UCSD-AML1 (cell line): ENCODE measurements around the gene MAP4K1.
"Not testable (repeated sequence)": the region's sequence is repeated elsewhere in the genome, so short reads cannot be mapped to it uniquely, and the experiment has no call there.

ENCODE experiments used
- DNase-seq: peaks from one replicate; lab custom pipeline; 2025; ENCODE audit not compliant: unreplicated experiment; lab: John Stamatoyannopoulos, UW

The MAP4K1 gene

DNA sequence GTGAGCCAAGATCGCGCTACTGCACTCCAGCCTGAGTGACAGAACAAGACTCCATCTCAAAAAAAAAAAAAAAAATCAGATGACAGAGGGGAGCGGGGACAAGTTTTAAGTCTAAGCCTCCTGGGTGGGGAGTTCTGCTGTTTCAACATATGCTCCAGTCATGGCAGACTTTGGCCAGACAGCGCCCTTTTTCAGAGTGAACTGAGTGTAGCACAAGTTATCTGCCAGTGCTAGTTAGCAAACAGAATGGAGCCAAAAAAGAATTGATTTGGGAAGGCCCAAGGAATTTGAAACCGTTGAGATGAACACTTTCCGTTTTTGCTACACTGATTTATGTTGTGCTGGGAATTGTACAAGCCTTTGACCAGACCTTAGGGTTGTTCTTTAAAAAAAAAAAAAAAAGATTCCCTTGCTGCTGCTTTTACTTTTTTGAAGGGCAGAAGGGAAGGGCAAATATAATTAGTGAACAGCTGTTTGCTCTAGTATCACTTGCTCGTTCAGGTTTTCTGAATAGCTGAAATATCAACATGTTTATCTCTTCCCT, 35.3 kb upstream of the MAP4K1 start:
- DNase-seq: no peak

DNA sequence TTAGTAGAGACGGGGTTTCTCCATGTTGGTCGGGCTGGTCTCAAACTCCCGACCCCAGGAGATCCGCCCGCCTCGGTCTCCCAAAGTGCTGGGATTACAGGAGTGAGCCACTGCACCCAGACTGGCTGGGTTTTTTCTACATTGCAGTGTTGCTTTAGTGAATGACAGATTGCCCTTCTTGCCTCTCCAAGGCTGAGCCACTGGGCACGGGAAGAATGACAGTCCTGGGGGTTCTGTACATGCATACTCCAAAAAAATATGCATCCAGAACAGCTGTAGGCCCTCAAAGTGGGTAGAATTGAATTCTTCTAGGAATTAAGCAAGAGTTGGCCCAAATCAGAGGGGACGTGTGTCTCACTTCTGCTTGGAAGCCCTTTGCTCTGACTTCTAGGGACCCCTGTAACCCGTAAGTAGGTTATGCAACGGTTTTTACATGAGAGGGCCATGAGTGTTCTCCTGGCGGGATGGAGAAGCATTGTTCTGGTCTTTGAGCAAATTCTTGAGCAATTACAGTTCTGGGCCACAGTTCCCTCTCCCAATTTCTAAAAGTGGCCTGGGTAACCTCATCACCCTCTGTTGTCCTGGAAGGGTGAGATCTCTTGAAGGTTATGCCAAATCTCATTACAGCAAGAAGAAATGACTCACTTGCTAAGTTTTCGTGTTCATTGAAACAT, 33.3 kb upstream of the MAP4K1 start:
- no peak for DNase-seq

DNA sequence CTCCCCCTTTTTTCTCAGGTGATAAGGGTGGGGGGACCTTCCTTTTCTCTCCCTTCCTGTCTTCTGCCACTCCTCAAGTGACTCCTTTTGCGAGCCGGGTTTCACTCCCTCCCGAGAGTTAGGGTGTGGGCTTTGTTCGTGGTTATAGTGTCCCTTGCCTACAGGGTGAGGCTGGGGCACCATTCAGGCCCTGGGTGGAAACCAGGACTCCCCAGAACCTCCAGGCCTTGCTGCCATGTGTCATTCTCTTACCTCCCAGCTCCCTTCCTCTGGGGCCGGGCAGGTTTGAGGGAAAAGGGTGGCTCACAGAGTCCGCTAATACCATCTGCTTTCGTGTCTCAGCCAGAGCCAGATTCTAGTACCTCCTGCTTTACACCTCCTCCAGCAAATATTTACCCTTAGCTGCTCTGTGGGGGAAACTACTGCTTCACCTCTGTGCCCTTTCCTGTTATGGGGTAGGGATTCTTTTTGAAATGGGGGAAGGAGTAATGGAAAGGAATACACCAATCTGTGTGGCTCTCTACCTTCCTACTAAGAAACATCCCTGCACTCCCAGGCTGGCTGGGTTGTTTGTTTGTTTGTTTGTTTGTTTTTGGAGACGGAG, 32.5 kb upstream of the MAP4K1 start:
- DNase-seq: no peak

DNA sequence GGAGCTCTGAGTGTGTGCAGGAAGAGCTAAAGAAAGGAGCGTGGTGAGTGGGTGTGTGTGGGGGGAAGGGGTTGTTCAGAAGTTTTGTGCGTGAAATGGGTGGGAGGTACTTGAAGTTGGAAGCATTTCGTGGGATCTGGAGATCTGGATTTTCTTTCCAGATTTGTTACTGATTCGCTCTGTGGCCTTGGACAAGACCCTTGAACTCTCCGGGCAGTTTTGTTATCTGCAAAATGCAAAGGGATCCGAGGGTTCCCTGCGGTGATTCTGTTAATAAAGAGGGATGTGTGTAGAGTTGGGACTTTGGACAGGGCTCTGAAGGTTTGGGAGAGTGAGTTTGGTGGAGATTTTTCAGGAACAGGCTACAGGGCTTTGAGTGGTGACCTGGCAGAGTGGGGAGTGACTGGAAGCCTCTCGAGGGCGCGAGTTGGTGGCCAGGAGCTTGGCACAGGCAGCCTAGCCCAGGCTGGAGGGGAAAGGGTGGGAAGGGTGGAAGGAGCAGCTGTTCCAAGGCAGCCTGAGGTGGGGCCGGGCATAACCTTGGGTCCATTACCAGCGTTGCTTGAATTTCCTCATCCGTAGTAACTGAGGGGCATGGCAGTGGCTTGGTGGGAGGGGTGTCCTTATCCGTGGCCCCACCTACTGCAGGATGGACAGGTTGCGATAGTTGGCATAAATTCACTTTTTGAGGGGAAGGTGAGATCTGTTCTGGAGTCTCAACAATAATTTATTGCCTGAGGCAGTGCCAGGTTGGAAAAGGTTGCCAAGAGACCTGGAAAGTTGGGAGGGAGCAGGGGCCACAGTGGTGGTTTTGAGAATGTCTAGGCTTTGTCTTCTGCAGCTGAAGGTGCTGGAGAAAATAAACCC, 31.8 kb upstream of the MAP4K1 start:
- no peak for DNase-seq

DNA sequence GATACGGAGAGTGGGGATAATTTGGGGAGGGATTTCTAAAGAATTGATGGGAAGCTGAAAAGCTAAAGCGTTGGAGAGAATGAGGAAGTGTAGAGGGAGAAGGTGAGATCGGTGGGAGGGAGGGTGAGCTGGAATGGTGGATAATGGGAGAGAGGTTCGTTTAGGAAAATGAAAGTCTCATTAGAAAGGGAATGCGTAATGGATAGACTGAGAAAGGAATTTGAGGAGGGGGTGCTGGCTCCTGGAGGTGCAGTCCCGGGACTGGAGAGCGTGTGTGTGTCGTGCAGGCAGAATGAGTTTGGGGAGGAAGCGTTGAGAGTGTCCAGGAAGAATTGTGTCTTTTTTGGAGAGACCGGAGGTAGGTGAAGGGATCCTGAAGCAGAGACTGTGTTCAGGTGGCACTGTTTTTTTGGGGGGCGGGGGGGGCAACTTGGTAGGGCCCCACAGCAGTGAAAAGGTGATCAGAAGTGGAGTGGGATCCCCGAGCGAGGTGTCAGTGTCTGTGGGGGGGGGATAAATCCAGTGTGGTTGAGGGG, 31.1 kb upstream of the MAP4K1 start:
- no peak for DNase-seq

DNA sequence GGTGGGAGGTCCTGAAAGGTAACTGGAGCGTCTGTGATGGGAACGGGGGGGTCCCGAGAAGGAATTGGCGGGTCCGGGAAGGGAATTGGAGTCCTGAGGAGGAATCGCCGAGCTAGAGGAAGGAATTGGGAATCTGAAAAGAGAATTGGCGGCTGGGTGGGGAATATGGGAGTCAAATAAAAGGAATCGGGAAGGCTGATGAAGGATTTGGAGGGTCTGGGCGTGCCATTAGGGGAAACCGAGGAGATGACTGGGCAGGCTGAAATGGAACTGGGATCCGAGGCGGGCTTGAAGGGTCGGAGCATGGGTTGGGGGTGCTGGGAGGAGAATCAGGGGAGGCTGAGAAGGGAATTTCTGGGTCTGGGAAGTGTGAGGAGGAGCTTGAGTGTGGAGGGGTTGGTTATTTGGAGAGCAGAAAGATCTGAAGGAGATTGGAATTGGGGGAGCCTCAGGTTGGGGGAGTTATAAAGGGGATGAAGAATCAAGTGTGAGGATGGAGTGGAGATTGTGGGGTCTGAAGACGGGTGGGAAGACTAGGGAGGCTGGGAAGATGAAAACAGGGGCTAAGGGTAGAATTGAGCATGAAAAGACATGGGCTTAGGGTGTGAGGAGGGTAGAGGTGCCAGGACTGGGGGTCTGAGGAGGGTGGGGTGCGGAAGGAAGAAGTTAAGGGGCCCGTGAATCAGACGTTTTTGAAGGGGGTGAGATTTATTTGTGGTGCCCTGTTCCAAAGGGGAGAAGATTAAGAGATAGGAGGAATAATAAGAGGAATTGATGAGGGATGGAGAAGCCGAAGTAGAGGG, 30.4 kb upstream of the MAP4K1 start:
- no peak for DNase-seq

DNA sequence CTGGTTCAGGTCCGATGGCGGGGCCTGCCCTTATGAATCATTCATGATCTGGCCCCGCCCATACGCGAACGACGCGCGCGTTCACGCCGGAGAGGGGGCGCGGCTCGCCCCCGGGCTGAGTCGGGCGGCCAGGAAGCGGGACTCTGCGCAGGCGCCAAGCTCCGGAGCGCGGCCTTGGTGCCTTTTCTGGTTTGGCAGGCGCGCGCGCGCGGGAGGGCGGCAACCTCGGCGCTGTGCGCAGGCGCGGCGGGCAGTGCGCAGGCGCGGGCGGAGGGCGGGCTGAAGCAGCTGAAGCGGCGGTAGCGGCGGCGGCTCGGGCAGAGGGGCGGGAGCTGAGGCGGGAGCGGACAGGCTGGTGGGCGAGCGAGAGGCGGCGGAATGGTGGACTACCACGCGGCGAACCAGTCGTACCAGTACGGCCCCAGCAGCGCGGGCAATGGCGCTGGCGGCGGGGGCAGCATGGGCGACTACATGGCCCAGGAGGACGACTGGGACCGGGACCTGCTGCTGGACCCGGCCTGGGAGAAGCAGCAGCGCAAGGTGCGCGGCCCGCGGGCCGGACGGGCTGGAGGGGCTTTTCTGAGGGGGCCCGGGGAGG, 29.7 kb upstream of the MAP4K1 start, which contains the start of gene ACTN4:
TSS of gene ACTN4 (plus strand) at position 282 of the 598 bp plus-strand sequence. CDS start at position 379, 97 bp downstream.
- peak; percentile 99 for DNase-seq

DNA sequence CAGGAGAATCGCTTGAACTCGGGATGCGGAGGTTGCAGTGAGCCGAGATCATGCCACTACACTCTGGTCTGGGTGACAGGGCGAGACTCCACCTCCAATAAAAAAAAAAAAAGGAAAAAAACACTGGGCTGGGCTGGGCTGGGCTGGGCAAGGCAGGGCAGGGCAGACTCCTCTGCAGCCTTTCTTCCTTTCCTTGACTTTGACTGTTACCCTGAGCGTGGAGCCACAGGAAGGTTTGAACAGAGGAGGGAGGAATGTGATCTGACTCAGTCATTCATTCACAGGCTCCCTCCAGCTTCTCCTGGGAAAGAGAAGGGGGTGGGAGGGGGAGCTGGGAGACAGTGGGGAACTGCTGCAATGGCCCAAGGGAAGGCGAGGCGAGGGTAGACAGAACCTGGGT, 27.0 kb upstream of the MAP4K1 start:
- no peak for DNase-seq

DNA sequence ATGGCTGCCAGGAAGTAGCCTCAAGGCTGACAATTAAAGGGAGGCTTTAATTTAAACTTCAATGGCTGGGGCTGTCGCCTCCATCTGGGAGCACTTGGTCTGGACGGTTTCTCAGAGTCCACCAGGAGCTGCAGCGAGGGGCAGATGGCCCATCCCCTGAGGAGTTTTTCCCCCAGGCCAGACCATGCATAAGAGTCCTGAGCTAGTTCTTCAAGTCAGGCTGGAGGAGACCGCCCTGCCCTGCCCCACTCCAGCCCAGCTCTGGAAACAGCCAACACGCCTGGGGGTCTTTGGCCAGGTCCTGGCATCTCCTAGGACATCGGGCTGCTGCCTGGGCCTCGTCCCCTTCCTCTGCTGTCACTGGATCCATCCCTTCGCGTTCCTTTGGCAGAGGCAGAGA, 24.4 kb upstream of the MAP4K1 start:
- DNase-seq: no peak

DNA sequence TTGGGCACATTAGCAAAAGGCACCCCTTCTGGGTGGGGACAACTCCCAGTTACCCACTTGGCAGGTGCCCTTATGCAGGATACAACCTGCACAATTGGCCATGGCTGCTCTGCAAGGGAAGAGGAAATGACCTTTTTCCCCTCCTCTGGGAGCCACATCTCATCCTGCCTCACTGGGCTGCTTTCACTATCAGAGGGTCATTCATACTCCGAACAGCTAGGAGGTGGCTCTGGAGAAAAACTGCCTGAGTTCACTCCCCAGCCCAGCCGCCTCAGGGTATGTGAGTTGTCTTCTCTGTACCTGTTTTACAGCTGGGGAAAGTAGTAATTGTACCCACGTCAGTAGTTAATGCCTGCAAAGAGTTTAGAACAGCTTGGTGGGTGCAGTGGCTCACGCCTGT, 22.6 kb upstream of the MAP4K1 start:
- DNase-seq: no peak

DNA sequence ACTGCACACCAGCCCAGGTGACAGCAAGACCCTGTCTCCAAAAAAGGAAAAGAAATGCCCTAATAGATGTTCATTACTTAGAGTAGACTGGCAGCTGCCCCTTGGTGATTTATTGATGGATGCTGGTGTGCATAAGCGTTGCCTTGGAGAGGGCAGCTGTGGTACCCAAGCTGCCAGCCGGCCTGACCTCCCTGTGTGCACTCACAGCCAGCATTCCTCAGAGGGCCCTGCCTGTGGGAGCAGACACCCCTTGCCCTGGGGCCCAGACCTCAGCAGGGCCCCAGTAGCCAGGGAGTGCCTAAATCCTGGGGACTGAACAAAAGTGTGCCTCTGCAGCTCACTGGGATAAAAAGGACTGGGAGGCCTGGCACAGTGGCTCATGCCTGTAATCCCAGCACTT, 21.9 kb upstream of the MAP4K1 start:
- DNase-seq: no peak

DNA sequence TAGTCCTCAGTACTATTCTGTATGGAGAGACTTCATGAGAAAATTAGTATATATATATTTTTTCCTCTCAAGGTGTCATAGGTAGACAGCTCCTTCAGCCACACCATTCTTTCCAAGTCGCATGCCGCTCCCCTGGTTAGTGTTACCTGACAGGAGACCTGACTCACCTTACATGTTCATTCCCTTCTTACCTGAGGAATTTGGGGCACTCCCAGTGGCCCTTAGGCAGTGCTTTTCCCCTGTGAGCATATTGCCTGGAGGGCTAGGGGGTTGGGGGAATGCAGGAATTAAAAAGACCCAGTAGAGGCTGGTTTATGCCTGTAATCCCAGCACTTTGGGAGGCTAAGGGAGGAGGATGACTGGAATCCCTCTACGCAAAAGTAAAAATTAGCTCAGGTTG, 20.7 kb upstream of the MAP4K1 start:
- DNase-seq: no peak

DNA sequence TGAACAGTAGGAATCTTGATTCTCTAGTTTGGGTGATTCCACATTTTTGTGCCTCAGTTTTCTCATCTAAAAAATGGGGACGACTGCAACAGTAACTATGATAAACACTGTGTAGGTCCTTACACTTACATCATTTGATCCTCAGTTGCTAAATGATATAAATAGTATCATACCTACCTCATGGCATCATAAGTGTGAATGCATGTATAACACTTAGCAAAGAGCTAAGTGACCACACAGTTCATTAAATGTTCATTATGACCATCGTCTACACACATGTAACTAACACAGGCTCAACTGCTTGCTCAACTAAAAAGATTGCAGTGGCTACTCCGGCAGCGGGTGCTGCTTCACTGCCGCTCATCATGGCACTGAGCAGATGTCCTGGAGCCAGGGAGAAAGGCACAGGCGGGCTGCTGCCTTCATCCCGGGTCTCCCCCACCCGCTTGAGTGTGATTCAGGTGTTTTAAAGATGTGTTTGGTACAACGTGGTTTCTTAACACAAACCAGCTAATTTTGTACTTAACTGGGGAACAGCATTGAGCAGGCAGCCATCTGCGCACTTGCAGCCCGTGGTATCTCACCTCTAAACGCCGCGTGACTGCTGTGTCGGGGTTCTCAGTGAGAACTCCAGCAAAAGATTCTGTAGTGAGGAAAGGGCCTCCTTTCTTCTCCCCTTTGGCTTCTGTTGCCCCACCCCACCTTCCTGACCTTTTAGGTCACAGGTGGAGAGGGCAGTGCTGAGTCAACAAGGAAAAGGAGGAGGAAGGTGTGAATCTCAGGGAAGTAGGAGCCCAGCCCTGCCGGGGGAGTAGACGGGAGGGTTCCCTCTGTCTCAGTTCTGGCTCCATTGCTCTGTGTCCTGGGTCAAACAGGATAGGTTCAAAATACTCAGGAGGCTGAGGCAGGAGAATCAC, 18.0 kb upstream of the MAP4K1 start:
- DNase-seq: no peak

DNA sequence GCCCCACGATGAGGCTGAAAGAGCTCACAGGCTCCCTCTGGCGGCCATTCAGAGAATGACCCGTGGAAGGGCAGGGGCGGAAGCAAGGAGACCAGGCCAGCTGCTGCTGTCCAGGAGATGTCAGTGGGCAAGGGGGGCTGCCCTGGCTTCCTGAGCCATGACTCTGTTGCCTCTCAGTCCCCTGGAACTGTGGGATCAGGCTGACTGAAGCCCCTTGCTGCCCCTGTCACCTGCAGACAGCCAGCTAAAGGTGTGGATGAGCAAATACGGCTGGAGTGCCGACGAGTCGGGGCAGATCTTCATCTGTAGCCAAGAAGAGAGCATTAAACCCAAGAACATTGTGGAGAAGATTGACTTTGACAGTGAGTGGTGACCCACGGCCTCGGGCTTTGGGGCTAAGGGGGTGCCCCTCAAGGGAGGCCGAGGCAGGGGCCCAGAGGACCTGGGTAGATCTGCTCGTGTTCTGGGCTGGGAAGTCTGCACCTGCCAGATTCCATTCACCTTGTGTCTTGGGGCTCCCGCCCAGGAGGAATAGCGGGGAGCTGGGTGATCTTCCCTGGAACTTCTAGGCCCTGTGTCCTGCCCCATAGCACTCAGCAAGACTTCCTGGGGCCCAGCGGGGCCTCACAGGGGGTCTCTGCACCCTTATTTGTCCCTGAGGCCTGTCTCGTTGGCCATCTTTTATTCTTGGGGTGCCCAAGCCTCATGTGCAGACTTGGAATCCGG, 17.2 kb upstream of the MAP4K1 start:
- DNase-seq: peak; percentile 71

DNA sequence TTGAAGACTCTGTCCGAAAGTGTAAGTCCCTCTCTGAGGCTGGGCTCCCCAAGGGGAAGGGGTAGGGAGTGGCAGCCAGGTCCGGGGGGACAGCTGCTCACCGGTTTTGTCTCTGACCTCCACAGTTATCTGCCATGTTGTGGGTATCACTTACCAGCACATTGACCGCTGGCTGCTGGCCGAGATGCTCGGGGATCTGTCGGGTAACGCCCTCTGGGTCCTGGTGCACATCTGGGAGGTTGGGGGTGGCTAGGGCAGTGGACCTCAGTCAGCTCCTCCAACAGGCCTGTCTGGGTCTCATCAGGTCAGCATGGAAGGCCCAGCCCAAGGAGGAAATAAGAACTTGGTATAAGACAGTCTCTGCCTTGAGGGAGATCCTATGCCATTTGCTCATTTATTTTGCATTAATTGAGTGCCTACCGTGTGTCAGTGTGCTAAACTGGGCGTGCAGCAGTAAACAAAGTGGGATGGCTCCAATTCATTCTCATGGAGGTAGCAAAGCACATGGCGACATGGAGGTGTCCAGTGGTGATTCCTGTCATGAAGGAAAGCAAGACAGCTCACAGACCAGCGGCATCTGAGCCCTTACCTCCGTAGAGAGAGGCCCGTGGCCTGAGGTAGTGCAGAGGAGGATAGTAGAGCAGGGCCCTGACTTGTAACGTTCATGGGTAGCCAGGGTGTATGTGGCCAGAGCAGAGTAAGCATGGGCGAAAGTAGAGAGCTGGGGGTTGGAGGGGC, 14.9 kb upstream of the MAP4K1 start:
- no peak for DNase-seq

DNA sequence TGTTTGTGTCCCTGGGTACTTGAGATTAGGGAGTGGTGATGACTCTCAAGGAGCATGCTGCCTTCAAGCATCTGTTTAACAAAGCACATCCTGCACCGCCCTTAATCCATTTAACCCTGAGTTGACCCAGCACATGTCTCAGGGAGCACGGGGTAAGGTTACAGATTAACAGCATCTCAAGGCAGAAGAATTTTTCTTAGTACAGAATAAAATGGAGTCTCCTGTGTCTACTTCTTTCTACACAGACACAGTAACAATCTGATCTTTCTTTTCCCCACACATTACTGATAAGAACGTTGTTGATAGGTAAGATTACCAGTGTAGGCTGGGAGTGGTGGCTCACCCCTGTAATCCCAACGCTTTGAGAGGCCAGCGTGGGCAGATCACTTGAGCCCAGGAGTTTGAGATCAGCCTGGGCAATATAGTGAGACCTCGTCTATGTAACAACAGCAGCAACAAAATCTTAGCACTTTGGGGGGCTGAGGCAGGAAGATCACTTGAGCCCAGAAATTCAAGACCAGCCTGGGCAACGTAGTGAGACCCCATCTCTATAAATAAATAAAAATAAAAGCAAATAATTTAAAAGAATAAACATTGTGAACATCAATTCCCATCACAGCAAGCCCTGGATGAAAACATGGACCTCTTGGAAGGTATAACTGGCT, 14.2 kb upstream of the MAP4K1 start:
- not testable (repeated sequence) for DNase-seq

DNA sequence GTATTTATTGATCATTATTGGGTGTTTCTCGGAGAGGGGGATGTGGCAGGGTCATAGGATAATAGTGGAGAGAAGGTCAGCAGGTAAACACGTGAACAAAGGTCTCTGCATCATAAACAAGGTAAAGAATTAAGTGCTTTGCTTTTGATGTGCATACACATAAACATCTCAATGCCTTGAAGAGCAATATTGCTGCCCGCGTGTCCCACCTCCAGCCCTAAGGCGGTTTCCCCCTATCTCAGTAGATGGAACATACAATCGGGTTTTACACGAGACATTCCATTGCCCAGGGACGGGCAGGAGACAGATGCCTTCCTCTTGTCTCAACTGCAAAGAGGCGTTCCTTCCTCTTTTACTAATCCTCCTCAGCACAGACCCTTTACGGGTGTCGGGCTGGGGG, 13.5 kb upstream of the MAP4K1 start:
- not testable (repeated sequence) for DNase-seq
